GM12872 (cell line): ENCODE measurements around the gene RAP1GAP.

Experiments used
- CTCF ChIP-seq: IDR thresholded peaks from 3 replicates; pipeline ENCODE4 v1.5.1; 2011; ENCODE audit warnings: low read depth, mild to moderate bottlenecking, low read length, moderate library complexity; ENCODE audit not compliant: insufficient read depth

Gene RAP1GAP

GRCh38 chr1:21639594-21640041, 29.5 kb downstream of the RAP1GAP start:
- TF ChIP-seq CTCF, result no peak

GRCh38 chr1:21638531-21639341, 30.4 kb downstream of the RAP1GAP start:
- TF ChIP-seq CTCF, result no peak

GRCh38 chr1:21637514-21637913, 31.6 kb downstream of the RAP1GAP start:
- TF ChIP-seq CTCF, result no peak

- no peak for TF ChIP-seq CTCF
Observed at GRCh38 chr1:21636029-21636428, 33.1 kb downstream of the RAP1GAP start.

- no peak for TF ChIP-seq CTCF
Observed at GRCh38 chr1:21634806-21635535, 34.2 kb downstream of the RAP1GAP start.

GRCh38 chr1:21633992-21634805, 35.0 kb downstream of the RAP1GAP start:
- no peak for TF ChIP-seq CTCF

GRCh38 chr1:21633141-21633755, 35.9 kb downstream of the RAP1GAP start:
- TF ChIP-seq CTCF, result no peak
